Stomach (tissue), 4 donors: ENCODE data around the gene TUBB2B.

Experiments
- POLR2A ChIP-seq, 4 donors: fragments of 450-650 bp; IDR thresholded peaks; one replicate each; pipeline ENCODE4 v1.6.1; 2016; ENCODE audit warnings: antibody characterized with exemption in 4 of 4, control low read depth in 2 of 4, mild to moderate bottlenecking in 1 of 4, moderate library complexity in 1 of 4
- POLR2AphosphoS5 ChIP-seq, 3 donors: sonication (generic); formaldehyde crosslinking; IDR thresholded peaks; one replicate each; pipeline ENCODE4 v1.6.1; 2016; ENCODE audit warnings: antibody characterized with exemption in 3 of 3
- TF ChIP-seq, protein P1 (sequence below), 7 experiments: fragments of 450-650 bp in 4 of 7; fragments of 200-600 bp in 3 of 7; sonication (generic) in 3 of 7; IDR thresholded peaks; one replicate each; pipeline ENCODE4 v1.5.1; 2016 to 2019; ENCODE audit warnings: antibody characterized with exemption in 7 of 7, control low read depth in 2 of 7, mild to moderate bottlenecking in 1 of 7

DNA sequence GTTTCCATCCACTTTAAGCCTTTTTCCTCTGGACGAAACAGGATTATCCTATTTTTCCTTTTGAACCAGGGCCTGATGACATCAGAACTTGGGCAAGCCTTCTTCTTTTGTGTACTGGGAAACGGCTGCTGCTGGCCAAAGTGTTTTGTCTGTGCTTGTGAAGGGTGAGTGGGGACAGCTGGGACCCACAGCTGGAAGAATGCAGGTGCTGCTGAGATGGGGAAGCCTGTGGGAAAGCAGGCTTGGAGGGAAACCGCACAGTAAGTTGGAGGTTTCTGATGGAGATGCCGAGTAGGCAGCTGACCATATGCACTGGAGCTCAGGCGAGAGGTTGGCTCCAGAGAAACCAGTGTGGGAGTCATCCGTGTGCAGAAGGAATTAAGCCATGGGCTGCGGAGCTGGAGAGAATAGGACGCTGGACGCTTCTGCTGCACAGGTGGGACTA is 22.8 kb upstream of the TUBB2B start:
- TF ChIP-seq, protein P1, sequence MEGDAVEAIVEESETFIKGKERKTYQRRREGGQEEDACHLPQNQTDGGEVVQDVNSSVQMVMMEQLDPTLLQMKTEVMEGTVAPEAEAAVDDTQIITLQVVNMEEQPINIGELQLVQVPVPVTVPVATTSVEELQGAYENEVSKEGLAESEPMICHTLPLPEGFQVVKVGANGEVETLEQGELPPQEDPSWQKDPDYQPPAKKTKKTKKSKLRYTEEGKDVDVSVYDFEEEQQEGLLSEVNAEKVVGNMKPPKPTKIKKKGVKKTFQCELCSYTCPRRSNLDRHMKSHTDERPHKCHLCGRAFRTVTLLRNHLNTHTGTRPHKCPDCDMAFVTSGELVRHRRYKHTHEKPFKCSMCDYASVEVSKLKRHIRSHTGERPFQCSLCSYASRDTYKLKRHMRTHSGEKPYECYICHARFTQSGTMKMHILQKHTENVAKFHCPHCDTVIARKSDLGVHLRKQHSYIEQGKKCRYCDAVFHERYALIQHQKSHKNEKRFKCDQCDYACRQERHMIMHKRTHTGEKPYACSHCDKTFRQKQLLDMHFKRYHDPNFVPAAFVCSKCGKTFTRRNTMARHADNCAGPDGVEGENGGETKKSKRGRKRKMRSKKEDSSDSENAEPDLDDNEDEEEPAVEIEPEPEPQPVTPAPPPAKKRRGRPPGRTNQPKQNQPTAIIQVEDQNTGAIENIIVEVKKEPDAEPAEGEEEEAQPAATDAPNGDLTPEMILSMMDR (IDR thresholded peaks at IDR 0.05) = no peak
- TF ChIP-seq POLR2A (IDR thresholded peaks at IDR 0.05) = no peak
- no peak for TF ChIP-seq POLR2AphosphoS5 (IDR thresholded peaks at IDR 0.05)
